ENCODE results near the gene ELP5. TPM values are rescaled to one million over a fixed set of nuclear protein-coding genes. Genes with fewer than 3 reads are reported as not detected.

ELP5 gene
- total and polyA plus RNA-seq, 10 of the 15 experiments (the other 5 are each of a cell fraction or from before 2014, with no cell fraction given), result 41.1 to 109 (median 77.5) TPM

- TF ChIP-seq BRCA1 (IDR thresholded peaks at IDR 0.05; ENCODE audit: low read depth, low read length) (no peak), BCLAF1 (IDR thresholded peaks at IDR 0.05) (no peak), POLR2A (IDR thresholded peaks at IDR 0.05; ENCODE audit: low read depth, low read length) (no peak), SMAD5 (IDR thresholded peaks at IDR 0.05; ENCODE audit: low read depth) (no peak), SMAD1 (IDR thresholded peaks at IDR 0.05; ENCODE audit: low read depth, partially characterized antibody) (no peak), MTA2 (IDR thresholded peaks at IDR 0.05; ENCODE audit: low read depth) (peak; percentile 27; the same call in 1 of the 2 replicates), LARP7 (IDR thresholded peaks at IDR 0.05) (no peak), NFIC (IDR thresholded peaks at IDR 0.05; ENCODE audit: low read depth, low read length) (no peak), MXI1 (IDR thresholded peaks at IDR 0.05; ENCODE audit: low read depth, low read length) (no peak), POLR2AphosphoS5 (IDR thresholded peaks at IDR 0.05; ENCODE audit: low read length) (no peak), CEBPB (IDR thresholded peaks at IDR 0.05; ENCODE audit: borderline replicate concordance in 1 of 2, low read depth in 2 of 2, low read length in 2 of 2) (no peak), ETV6 (conservative IDR thresholded peaks at IDR 0.05 in 1 of 2, IDR thresholded peaks at IDR 0.05 in 1 of 2; ENCODE audit: borderline replicate concordance in 1 of 2, low read depth in 1 of 2) (no peak), CBFB (IDR thresholded peaks at IDR 0.05; ENCODE audit: low read depth) (no peak), IRF3 (IDR thresholded peaks at IDR 0.05) (no peak), REST (IDR thresholded peaks at IDR 0.05; ENCODE audit: low read depth, low read length) (no peak), JUND (IDR thresholded peaks at IDR 0.05; ENCODE audit: low read depth, low read length) (no peak), MEF2A (IDR thresholded peaks at IDR 0.05; ENCODE audit: insufficient read depth, low read depth, low read length) (no peak), ATF7 (IDR thresholded peaks at IDR 0.05; ENCODE audit: low read depth) (0 out of 2 replicates have a peak, but pooled peaks have one; percentile 14), MEF2B (IDR thresholded peaks at IDR 0.05; ENCODE audit: partially characterized antibody, poor library complexity, severe bottlenecking) (peak; percentile 86)
These were observed 34.7 kb upstream of the ELP5 start (continued) for GRCh38 chr17:7217113-7217987.
